Measurements from ENCODE around the gene B2M.

B2M gene

DNA sequence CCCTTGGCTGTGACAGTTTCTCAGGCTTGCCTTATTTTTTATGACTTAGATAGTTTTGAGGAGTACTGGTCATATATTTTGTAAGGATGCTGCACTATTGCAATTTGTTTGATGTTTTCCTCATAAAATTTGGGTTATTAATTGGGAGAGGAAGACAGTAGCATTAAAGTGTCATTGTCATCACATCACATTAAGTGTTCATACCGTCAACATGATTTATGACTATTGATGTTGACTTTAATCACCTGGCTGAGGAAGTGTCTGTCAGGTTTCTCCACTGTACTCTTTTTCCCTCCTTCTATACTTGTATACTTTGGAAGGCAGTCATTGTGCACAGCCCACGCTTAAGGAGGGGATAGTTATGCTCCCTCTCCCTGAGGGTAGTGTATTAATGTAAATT is 51.9 kb downstream of the B2M start:
- H3K9me3 ChIP-seq (ENCODE audit: control insufficient read depth, insufficient read depth, low read length): no peaks in the 10 kb centered on the region

DNA sequence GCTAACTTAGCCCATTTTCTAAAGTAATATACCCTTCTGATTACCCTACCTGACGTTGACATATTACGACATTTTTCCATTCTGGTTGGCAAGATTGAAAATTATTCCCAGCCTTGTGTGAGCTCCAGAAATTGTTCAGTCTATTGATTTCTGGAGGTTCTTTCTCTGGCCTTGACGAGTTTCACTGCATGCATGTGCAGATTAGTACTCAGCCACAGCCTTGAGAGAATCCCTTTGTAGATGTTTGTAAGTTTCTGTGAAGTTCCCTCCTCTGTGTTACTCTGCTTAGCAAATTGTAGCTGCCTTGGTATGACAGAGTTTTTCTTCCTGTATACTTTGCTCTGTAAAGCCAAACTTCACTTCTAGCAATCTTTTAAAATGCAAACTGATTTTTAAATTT is 52.5 kb downstream of the B2M start:
- no peaks in the 10 kb centered on the region for H3K9me3 ChIP-seq (ENCODE audit: control insufficient read depth, insufficient read depth, low read length)
- H3K36me3 ChIP-seq (ENCODE audit: insufficient read depth, low read length): no peaks in the 10 kb centered on the region
- H3K4me1 ChIP-seq (ENCODE audit: insufficient read depth, low read length): no peaks in the 10 kb centered on the region
- no peak overlapping the region for H3K9ac ChIP-seq (ENCODE audit: low read depth, low read length)

More for the DNA sequence above, 51.9 kb downstream of the B2M start:
- H3K9ac ChIP-seq (ENCODE audit: low read depth, low read length): no peak overlapping the region
- H3K36me3 ChIP-seq (ENCODE audit: insufficient read depth, low read length): no peaks in the 10 kb centered on the region
- no peaks in the 10 kb centered on the region for H3K4me1 ChIP-seq (ENCODE audit: insufficient read depth, low read length)

- Histone ChIP-seq H3K4me1 (ENCODE audit: insufficient read depth, low read length) (no peaks in the 10 kb centered on the region), H3K9me3 (ENCODE audit: control insufficient read depth, insufficient read depth, low read length) (no peaks in the 10 kb centered on the region), H3K9ac (ENCODE audit: low read depth, low read length) (no peak overlapping the region), H3K36me3 (ENCODE audit: insufficient read depth, low read length) (no peaks in the 10 kb centered on the region)
Observed at GRCh38 chr15:44765036-44765435, 53.7 kb downstream of the B2M start.

Measured in ES-I3 (cell line).